ENCODE measurements around the gene HNMT.

DNA sequence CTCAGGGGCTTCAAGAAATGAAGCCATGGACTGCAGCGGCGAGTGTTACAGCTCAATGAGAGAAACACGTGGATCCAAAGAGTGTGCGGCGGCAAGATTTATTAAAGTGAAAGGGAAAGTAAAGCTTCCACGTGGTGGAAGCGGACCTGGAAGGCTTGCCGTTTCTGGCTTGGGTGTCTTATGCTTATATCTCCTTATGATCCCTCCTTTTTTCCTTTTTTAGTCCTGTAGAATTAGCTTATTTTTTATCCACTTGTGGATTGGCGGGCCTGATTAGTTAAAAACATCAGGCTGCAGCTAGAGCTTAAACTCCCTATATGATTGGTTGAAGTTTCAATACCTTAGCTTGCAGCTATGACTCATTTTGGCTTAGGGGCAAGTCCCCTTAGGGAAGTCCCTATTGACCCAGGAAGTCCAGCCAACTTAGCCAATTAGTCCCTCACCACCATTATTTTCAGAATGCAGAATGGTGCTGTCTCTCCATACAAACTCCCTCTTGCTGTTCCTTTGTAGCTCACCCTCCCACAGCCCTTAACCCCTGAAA, 11.6 kb upstream of the HNMT start:
- TF ChIP-seq TAF1 (IDR thresholded peaks at IDR 0.05; ENCODE audit: borderline replicate concordance, insufficient read depth, low read length): no peak
- TF ChIP-seq POLR2AphosphoS5 (IDR thresholded peaks at IDR 0.05; ENCODE audit: low read depth, low read length): no peak
- TF ChIP-seq, protein P1, sequence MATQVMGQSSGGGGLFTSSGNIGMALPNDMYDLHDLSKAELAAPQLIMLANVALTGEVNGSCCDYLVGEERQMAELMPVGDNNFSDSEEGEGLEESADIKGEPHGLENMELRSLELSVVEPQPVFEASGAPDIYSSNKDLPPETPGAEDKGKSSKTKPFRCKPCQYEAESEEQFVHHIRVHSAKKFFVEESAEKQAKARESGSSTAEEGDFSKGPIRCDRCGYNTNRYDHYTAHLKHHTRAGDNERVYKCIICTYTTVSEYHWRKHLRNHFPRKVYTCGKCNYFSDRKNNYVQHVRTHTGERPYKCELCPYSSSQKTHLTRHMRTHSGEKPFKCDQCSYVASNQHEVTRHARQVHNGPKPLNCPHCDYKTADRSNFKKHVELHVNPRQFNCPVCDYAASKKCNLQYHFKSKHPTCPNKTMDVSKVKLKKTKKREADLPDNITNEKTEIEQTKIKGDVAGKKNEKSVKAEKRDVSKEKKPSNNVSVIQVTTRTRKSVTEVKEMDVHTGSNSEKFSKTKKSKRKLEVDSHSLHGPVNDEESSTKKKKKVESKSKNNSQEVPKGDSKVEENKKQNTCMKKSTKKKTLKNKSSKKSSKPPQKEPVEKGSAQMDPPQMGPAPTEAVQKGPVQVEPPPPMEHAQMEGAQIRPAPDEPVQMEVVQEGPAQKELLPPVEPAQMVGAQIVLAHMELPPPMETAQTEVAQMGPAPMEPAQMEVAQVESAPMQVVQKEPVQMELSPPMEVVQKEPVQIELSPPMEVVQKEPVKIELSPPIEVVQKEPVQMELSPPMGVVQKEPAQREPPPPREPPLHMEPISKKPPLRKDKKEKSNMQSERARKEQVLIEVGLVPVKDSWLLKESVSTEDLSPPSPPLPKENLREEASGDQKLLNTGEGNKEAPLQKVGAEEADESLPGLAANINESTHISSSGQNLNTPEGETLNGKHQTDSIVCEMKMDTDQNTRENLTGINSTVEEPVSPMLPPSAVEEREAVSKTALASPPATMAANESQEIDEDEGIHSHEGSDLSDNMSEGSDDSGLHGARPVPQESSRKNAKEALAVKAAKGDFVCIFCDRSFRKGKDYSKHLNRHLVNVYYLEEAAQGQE (IDR thresholded peaks at IDR 0.05; ENCODE audit: insufficient read depth in 1 of 2, low read depth in 2 of 2, low read length in 2 of 2): no peak
